Body of pancreas (tissue), 4 donors: ENCODE data around the gene DENND2D. TPM values are rescaled to one million over a fixed set of nuclear protein-coding genes. Genes with fewer than 3 reads are reported as not detected.
"Not testable (repeated sequence)": the region's sequence is repeated elsewhere in the genome, so short reads cannot be mapped to it uniquely, and the experiment has no call there.

Experiments
- ATAC-seq: fragments of 150-250 bp; one replicate; pipeline ENCODE4 v1.9.1; 2016
- DNase-seq, 4 donors: peaks; one replicate each; pipeline ENCODE4 v3.0.0-alpha.2; 2019
- H3K27ac ChIP-seq, 4 donors: fragments of 200-600 bp; sonication (generic); 1 replicate in 3 of 4; 2 replicates in 1 of 4; pipeline versions ENCODE4 v1.5.1 to v1.6.1; 2016 to 2019; ENCODE audit warnings: mild to moderate bottlenecking in 1 of 4, mixed read lengths in 1 of 4, moderate library complexity in 1 of 4
- H3K27me3 ChIP-seq, 2 donors: fragments of 200-600 bp; sonication (generic); one replicate each; pipeline ENCODE4 v1.6.0; 2016; ENCODE audit warnings: mild to moderate bottlenecking in 1 of 2
- H3K36me3 ChIP-seq, 2 donors: fragments of 200-600 bp; sonication (generic); replicated peaks in 1 of 2; 2 replicates each; pipeline ENCODE4 v1.5.1; 2016; ENCODE audit warnings: low read depth in 2 of 2; ENCODE audit not compliant: insufficient read depth in 1 of 2
- H3K4me1 ChIP-seq: fragments of 200-600 bp; sonication (generic); one replicate; pipeline ENCODE4 v1.6.0; 2016
- H3K4me3 ChIP-seq, 2 donors: fragments of 200-600 bp; sonication (generic); 1 replicate in 1 of 2; 2 replicates in 1 of 2; pipeline ENCODE4 v1.5.1; 2016 to 2019
- H3K9me3 ChIP-seq, 3 donors: fragments of 200-600 bp; sonication (generic); 1 replicate in 2 of 3; 2 replicates in 1 of 3; pipeline ENCODE4 v1.5.1; 2016
- CTCF ChIP-seq, 7 experiments: fragments of 450-650 bp in 4 of 7; fragments of 200-600 bp in 3 of 7; sonication (generic) in 3 of 7; IDR thresholded peaks; one replicate each; pipeline ENCODE4 v1.5.1; 2016 to 2019; ENCODE audit warnings: antibody characterized with exemption in 7 of 7
- POLR2A ChIP-seq, 3 donors: fragments of 450-650 bp; IDR thresholded peaks; one replicate each; pipeline ENCODE4 v1.6.1; 2016; ENCODE audit warnings: antibody characterized with exemption in 3 of 3, mild to moderate bottlenecking in 2 of 3
- WGBS, 2 donors: methylation state at CpG; one replicate each; pipeline ENCODE4 v1.1.5; 2017; 5-methylcytosine and 5-hydroxymethylcytosine counted together
- intact Hi-C: fragments of 100-400 bp; cut with DNase I; formaldehyde crosslinking; loops from one replicate; pipeline ENCODE4 v1.15.1; 2023
- total RNA-seq, 2 donors: library from RNA; depleted of rRNA; stranded (reverse); fragments of >200 nt; gene quantifications; one replicate each; pipeline ENCODE4 v1.1.0, GENCODE V29; 2016

Gene DENND2D
- total RNA-seq, 2 donors from 2014 or later: 16.1 to 35.3 TPM

- ATAC-seq: no peak
- DNase-seq: no peak
- intact Hi-C loops: no loop called here
- 88 to 90% methylated on average over 8 of the region's 8 CpGs for WGBS, 2 donors
- Histone ChIP-seq H3K27ac (no peak overlapping the region), H3K36me3 (no peaks in the 10 kb centered on the region), H3K27me3 (no peaks in the 10 kb centered on the region), H3K9me3 (no peaks in the 10 kb centered on the region), H3K4me1 (peaks cover 9% of the 10 kb centered on the region), H3K4me3 (no peak overlapping the region)
- TF ChIP-seq CTCF (IDR thresholded peaks at IDR 0.05) (no peak), POLR2A (IDR thresholded peaks at IDR 0.05) (no peak)
Observed at GRCh38 chr1:111218701-111219556, 18.5 kb upstream of the DENND2D start.

- TF ChIP-seq CTCF (IDR thresholded peaks at IDR 0.05) (no peak), POLR2A (IDR thresholded peaks at IDR 0.05) (no peak)
- Histone ChIP-seq H3K4me3 (no peak overlapping the region), H3K27me3 (no peaks in the 10 kb centered on the region), H3K27ac (no peak overlapping the region), H3K9me3 (no peaks in the 10 kb centered on the region), H3K4me1 (peaks cover 1% of the 10 kb centered on the region), H3K36me3 (no peaks in the 10 kb centered on the region)
- WGBS, 2 donors: 71 to 76% methylated on average over 5 of the region's 5 CpGs
- DNase-seq (no peak), ATAC-seq (no peak)
- intact Hi-C loops: no loop called here
Observed at GRCh38 chr1:111217183-111217910, 16.9 kb upstream of the DENND2D start.

GRCh38 chr1:111216751-111217150, 16.3 kb upstream of the DENND2D start:
- DNase-seq (no peak), ATAC-seq (no peak)
- Histone ChIP-seq H3K36me3 (no peaks in the 10 kb centered on the region), H3K27me3 (no peaks in the 10 kb centered on the region), H3K4me3 (no peak overlapping the region), H3K27ac (no peak overlapping the region), H3K4me1 (no peaks in the 10 kb centered on the region), H3K9me3 (no peaks in the 10 kb centered on the region)
- WGBS, 2 donors: 75 to 81% methylated on average over 5 of the region's 5 CpGs
- intact Hi-C loops: no loop called here
- no peak for TF ChIP-seq POLR2A (IDR thresholded peaks at IDR 0.05)
- TF ChIP-seq CTCF (IDR thresholded peaks at IDR 0.05): no peak

GRCh38 chr1:111215285-111215684, 14.8 kb upstream of the DENND2D start:
- H3K4me3 ChIP-seq, H3K9me3 ChIP-seq, H3K4me1 ChIP-seq, H3K27ac ChIP-seq, H3K36me3 ChIP-seq, H3K27me3 ChIP-seq, intact Hi-C loops, ATAC-seq, DNase-seq: not testable (repeated sequence)
- WGBS, 2 donors: 98% methylated on average over 2 of the region's 2 CpGs

GRCh38 chr1:111214884-111215283, 14.4 kb upstream of the DENND2D start:
- Histone ChIP-seq H3K36me3 (no peaks in the 10 kb centered on the region), H3K4me1 (no peaks in the 10 kb centered on the region), H3K9me3 (no peaks in the 10 kb centered on the region), H3K4me3 (no peak overlapping the region), H3K27ac (no peak overlapping the region), H3K27me3 (no peaks in the 10 kb centered on the region)
- DNase-seq: no peak
- intact Hi-C loops: no loop called here
- TF ChIP-seq POLR2A (IDR thresholded peaks at IDR 0.05): no peak
- no peak for TF ChIP-seq CTCF (IDR thresholded peaks at IDR 0.05)
- ATAC-seq: no peak
- 85 to 93% methylated on average over 7 of the region's 7 CpGs for WGBS, 2 donors
